Mucosa of descending colon (tissue), 3 donors: ENCODE measurements around the gene ATP8B3. TPM values are rescaled to one million over a fixed set of nuclear protein-coding genes. Genes with fewer than 3 reads are reported as not detected.
A peak's percentile ranks its signal among the peaks of the same experiment; 100 is the strongest.

Experiments
- ATAC-seq: fragments of 200-7000 bp; cut with Tn5 transposase; one replicate; pipeline ENCODE4 v1.9.1; 2020; ENCODE audit warnings: mild to moderate bottlenecking, moderate library complexity
- DNase-seq, 3 donors: peaks; one replicate each; pipeline ENCODE4 v3.0.0-alpha.2; 2020
- H3K36me3 ChIP-seq: fragments of 200-600 bp; one replicate; pipeline ENCODE4 v1.8.0; 2021; ENCODE audit warnings: low read depth, mild to moderate bottlenecking
- H3K4me1 ChIP-seq: fragments of 200-600 bp; one replicate; pipeline ENCODE4 v1.8.0; 2021; ENCODE audit warnings: low read depth, mild to moderate bottlenecking
- H3K4me3 ChIP-seq: fragments of 200-600 bp; one replicate; pipeline ENCODE4 v1.8.0; 2021; ENCODE audit warnings: mild to moderate bottlenecking
- H3K9me3 ChIP-seq: fragments of 200-600 bp; one replicate; pipeline ENCODE4 v1.8.0; 2021; ENCODE audit warnings: mild to moderate bottlenecking
- intact Hi-C, 2 donors: fragments of 100-400 bp; cut with DNase I in 1 of 2; cut with micrococcal nuclease in 1 of 2; formaldehyde crosslinking; loops; one replicate each; pipeline versions ENCODE4 v1.11.0 to v1.11.1; 2022; cut with DNase I, micrococcal nuclease
- total RNA-seq, 3 donors: library from RNA; stranded (reverse); fragmentation: NEBNext Ultra II Directional in 2 of 3; extraction: Animal tissue kit (Norgen Biotek cat#: 25700) in 2 of 3; gene quantifications; one replicate each; pipeline versions ENCODE4 v1.2.1 to v1.2.4, GENCODE V29; 2021 to 2023
- TF ChIP-seq, protein P1 (sequence below): fragments of 200-600 bp; IDR thresholded peaks from one replicate; pipeline ENCODE4 v1.8.0; 2022; ENCODE audit warnings: antibody characterized with exemption, mild to moderate bottlenecking
- donor health status: DM: no; HTN: no; CAD: no; lungs with moderate emphysema.
- donor health status: DM: no; HTN: no; CAD: no.
- donor health status: DM: no; HTN: yes; CAD: no.

The ATP8B3 gene
- total RNA-seq, 3 donors from 2014 or later: 0.55 to 1.2 (median 0.80) TPM

DNA sequence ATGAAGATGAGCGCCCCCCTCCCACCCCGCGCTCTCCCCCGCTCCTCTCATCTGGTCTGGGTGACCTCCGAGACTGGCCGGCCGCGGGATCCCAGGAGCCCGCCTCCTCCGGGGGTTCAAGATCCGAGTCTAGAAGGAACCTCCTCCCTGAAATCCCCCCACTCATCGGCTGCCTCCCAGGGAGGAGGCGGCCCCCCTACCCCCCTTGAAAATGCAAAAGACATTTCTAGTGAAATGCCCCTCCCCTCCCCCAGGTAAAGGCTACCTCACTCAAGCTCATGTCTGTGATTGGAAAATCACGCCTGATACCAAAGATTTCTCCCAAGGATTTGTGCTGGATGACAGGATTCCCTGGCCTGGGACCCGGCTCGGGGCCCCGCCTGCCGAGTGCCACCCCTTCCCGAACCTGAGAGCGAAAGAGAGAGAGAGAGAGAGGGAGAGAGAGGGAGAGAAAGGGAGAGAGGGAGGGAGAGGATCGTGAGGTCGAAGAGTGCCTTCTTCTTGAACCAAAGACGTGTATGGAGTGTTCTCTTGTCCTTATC is 35.4 kb downstream of the ATP8B3 start:
- Histone ChIP-seq H3K4me3 (no peak overlapping the region), H3K36me3 (no peaks in the 10 kb centered on the region), H3K4me1 (no peaks in the 10 kb centered on the region), H3K9me3 (no peaks in the 10 kb centered on the region)
- DNase-seq (no peak), ATAC-seq (no peak)
- TF ChIP-seq, protein P1, sequence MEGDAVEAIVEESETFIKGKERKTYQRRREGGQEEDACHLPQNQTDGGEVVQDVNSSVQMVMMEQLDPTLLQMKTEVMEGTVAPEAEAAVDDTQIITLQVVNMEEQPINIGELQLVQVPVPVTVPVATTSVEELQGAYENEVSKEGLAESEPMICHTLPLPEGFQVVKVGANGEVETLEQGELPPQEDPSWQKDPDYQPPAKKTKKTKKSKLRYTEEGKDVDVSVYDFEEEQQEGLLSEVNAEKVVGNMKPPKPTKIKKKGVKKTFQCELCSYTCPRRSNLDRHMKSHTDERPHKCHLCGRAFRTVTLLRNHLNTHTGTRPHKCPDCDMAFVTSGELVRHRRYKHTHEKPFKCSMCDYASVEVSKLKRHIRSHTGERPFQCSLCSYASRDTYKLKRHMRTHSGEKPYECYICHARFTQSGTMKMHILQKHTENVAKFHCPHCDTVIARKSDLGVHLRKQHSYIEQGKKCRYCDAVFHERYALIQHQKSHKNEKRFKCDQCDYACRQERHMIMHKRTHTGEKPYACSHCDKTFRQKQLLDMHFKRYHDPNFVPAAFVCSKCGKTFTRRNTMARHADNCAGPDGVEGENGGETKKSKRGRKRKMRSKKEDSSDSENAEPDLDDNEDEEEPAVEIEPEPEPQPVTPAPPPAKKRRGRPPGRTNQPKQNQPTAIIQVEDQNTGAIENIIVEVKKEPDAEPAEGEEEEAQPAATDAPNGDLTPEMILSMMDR: no peak
- intact Hi-C loops: no loop called here

GRCh38 chr19:1775951-1776605 is 36.0 kb downstream of the ATP8B3 start:
- intact Hi-C loops: no loop called here
- peaks cover 4% of the 10 kb centered on the region for H3K9me3 ChIP-seq
- no peaks in the 10 kb centered on the region for H3K36me3 ChIP-seq

DNA sequence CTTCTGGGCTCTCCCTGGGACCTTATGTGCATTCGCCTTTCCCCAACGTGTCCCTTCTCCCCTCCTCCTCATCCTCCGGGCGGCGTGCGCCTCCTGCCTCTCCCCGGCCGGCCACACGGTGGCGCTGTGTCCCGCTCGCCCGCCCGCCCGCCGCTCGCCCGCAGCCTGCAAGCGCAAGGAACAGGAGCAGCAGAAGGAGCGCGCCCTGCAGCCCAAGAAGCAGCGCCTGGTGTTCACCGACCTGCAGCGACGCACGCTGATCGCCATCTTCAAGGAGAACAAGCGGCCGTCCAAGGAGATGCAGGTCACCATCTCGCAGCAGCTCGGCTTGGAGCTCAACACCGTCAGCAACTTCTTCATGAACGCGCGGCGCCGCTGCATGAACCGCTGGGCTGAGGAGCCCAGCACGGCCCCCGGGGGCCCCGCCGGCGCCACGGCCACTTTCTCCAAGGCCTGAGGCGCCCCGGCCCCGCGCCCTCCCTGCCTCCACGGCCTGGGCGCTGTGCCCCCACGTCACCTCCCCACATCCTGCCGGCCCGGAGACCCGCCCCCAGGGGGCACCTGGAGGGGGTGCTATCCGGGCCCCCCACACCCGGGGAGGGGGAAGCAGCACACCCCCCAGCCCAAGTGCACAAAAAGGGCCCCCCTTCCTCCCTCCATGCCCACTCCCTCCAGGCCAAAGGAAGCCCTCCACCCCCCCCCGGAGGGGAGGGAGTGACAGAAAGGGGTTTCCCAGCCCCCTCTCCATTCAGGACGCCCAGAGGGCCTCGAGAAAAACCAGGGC is 36.9 kb downstream of the ATP8B3 start:
- ATAC-seq: peak; percentile 61
- H3K9me3 ChIP-seq: peaks cover 12% of the 10 kb centered on the region
- no peak overlapping the region for H3K4me3 ChIP-seq
- intact Hi-C loops: no loop called here
- TF ChIP-seq, protein P1: no peak
- no peaks in the 10 kb centered on the region for H3K4me1 ChIP-seq
- DNase-seq: no peak
- H3K36me3 ChIP-seq: no peaks in the 10 kb centered on the region

More at GRCh38 chr19:1775951-1776605, 36.0 kb downstream of the ATP8B3 start:
- TF ChIP-seq, protein P1: no peak
- H3K4me1 ChIP-seq: no peaks in the 10 kb centered on the region
- ATAC-seq (no peak), DNase-seq (no peak)
- no peak overlapping the region for H3K4me3 ChIP-seq

DNA sequence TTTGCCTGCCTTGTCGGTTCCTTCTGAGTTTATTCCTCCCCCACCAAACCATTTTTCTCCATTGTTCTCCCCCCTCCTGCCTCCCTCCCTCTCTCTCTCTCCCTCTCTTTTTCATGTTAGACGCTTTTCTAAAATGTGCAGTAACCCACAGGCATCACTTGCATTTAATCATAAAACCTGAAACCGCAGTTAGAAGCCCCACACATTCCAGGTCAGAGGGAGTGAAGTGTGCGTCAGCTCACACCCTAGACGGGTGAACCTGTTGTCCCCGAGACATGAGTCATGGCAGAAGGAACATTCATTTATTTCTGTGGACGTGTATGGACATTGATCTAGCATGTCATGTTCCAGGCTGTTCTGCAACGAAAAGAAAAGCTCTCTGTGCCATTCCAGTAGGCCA is 38.9 kb downstream of the ATP8B3 start:
- peak; percentile 60 for ATAC-seq

GRCh38 chr19:1770866-1771576 is 41.1 kb downstream of the ATP8B3 start:
- ATAC-seq (no peak), DNase-seq (no peak)
- no peaks in the 10 kb centered on the region for H3K36me3 ChIP-seq
- no peak overlapping the region for H3K4me3 ChIP-seq
- intact Hi-C loops: no loop called here
- H3K4me1 ChIP-seq: no peaks in the 10 kb centered on the region
- TF ChIP-seq, protein P1: no peak
- peaks cover 12% of the 10 kb centered on the region for H3K9me3 ChIP-seq

More for the DNA sequence above, 38.9 kb downstream of the ATP8B3 start:
- H3K36me3 ChIP-seq: no peaks in the 10 kb centered on the region
- TF ChIP-seq, protein P1: no peak
- intact Hi-C loops: no loop called here
- no peaks in the 10 kb centered on the region for H3K4me1 ChIP-seq
- no peak overlapping the region for H3K4me3 ChIP-seq
- no peak for DNase-seq
- H3K9me3 ChIP-seq: peaks cover 12% of the 10 kb centered on the region
